OCI-LY7 (cell line): ENCODE data around the gene KCNQ1OT1. TPM values are rescaled to one million over a fixed set of nuclear protein-coding genes. Genes with fewer than 3 reads are reported as not detected.
"Not testable (repeated sequence)": the region's sequence is repeated elsewhere in the genome, so short reads cannot be mapped to it uniquely, and the experiment has no call there.

ENCODE experiments used
- BruUV-seq: library from RNA; stranded (reverse); fragments of 400-500 nt; replicated peaks from 2 replicates; lab custom pipeline; 2021; lab: Mats Ljungman, UMichigan
- CTCF ChIA-PET: fragments of 300-600 bp; sonication (Branson Sonifier 250); formaldehyde crosslinking; loops from one replicate; lab custom pipeline; 2022; ENCODE audit warnings: antibody characterized with exemption; ENCODE audit not compliant: unreplicated experiment; lab: Charles Lee
- POLR2A ChIA-PET: fragments of 300-600 bp; sonication (Branson Sonifier 250); formaldehyde crosslinking; loops from one replicate; lab custom pipeline; 2022; ENCODE audit warnings: antibody characterized with exemption; lab: Charles Lee
- DNase-seq: peaks from one replicate; pipeline ENCODE4 v3.0.0-alpha.2; 2015; ENCODE audit warnings: low spot score
- H2AFZ ChIP-seq: fragments of 200-600 bp; sonication (generic), shearing (Covaris generic); 2 replicates; pipeline ENCODE4 v1.6.1; 2014; ENCODE audit warnings: mild to moderate bottlenecking, antibody characterized with exemption, low read length, moderate library complexity
- H3K27ac ChIP-seq: fragments of 200-600 bp; sonication (generic); 2 replicates; pipeline ENCODE4 v1.5.1; 2014; ENCODE audit warnings: mixed run types, low read depth, mild to moderate bottlenecking, moderate library complexity, low read length, inconsistent platforms; ENCODE audit not compliant: poor library complexity, severe bottlenecking
- H3K36me3 ChIP-seq: fragments of 200-600 bp; sonication (generic); 2 replicates; pipeline ENCODE4 v1.6.1; 2014; ENCODE audit warnings: mild to moderate bottlenecking, antibody characterized with exemption, low read length, moderate library complexity, mixed read lengths; ENCODE audit not compliant: insufficient read depth
- H3K4me1 ChIP-seq: fragments of 200-600 bp; sonication (generic); 2 replicates; pipeline ENCODE4 v1.5.1; 2014; ENCODE audit warnings: mild to moderate bottlenecking, low read length; ENCODE audit not compliant: insufficient read depth, poor library complexity, severe bottlenecking
- H3K4me2 ChIP-seq: fragments of 200-600 bp; sonication (generic); 2 replicates; pipeline ENCODE4 v1.6.1; 2014; ENCODE audit warnings: mild to moderate bottlenecking, low read length
- H3K4me3 ChIP-seq: fragments of 200-600 bp; sonication (generic); 2 replicates; pipeline ENCODE4 v1.5.1; 2014; ENCODE audit warnings: mild to moderate bottlenecking, low read depth, low read length; ENCODE audit not compliant: poor library complexity, severe bottlenecking
- H3K79me2 ChIP-seq: fragments of 200-600 bp; sonication (generic); 2 replicates; pipeline ENCODE4 v1.6.1; 2016; ENCODE audit warnings: low read depth, mild to moderate bottlenecking, low read length, moderate library complexity, mixed read lengths; ENCODE audit not compliant: insufficient read depth
- H3K9me2 ChIP-seq: fragments of 200-600 bp; sonication (generic); 2 replicates; pipeline ENCODE4 v1.6.1; 2016; ENCODE audit warnings: mild to moderate bottlenecking, low read length, mixed read lengths; ENCODE audit not compliant: insufficient read depth
- H3K9me3 ChIP-seq: fragments of 200-600 bp; sonication (generic); 2 replicates; pipeline ENCODE4 v1.6.1; 2014; ENCODE audit warnings: mild to moderate bottlenecking, mixed run types, low read length, mixed read lengths
- H4K20me1 ChIP-seq: fragments of 200-600 bp; sonication (generic); 2 replicates; pipeline ENCODE4 v1.6.1; 2014; ENCODE audit warnings: mild to moderate bottlenecking, antibody characterized with exemption, low read length, moderate library complexity, mixed read lengths; ENCODE audit not compliant: insufficient read depth
- EZH2phosphoT487 ChIP-seq: fragments of 200-600 bp; sonication (generic); IDR thresholded peaks from 2 replicates; pipeline ENCODE4 v1.6.1; 2018; ENCODE audit warnings: low read depth, borderline replicate concordance, mild to moderate bottlenecking, mixed run types, antibody characterized with exemption, low read length, moderate library complexity, mixed read lengths
- intact Hi-C: fragments of 100-400 bp; cut with micrococcal nuclease; formaldehyde crosslinking; loops from one replicate; pipeline ENCODE4 v1.10.0; 2022; ENCODE audit not compliant: unreplicated experiment
- total RNA-seq, 2 experiments: library from RNA; depleted of rRNA in 1 of 2; stranded (reverse); fragments of >200 nt in 1 of 2; shearing (Covaris generic) in 1 of 2; gene quantifications; 2 replicates each; pipeline ENCODE4 v1.2.3, GENCODE V29; 2014 to 2022
- TF ChIP-seq, protein P1 (sequence below): fragments of 200-600 bp; sonication (generic); conservative IDR thresholded peaks from 2 replicates; pipeline ENCODE4 v1.5.1; 2014; ENCODE audit warnings: mild to moderate bottlenecking, antibody characterized with exemption, low read length, moderate library complexity, mixed read lengths

The KCNQ1OT1 gene
- total RNA-seq, 2 experiments from 2014 or later, result 2.9 to 3.4 TPM

- intact Hi-C loops, result no loop called here
- Histone ChIP-seq H3K4me1 (no peaks in the 10 kb centered on the region), H2AFZ (no peak overlapping the region), H3K36me3 (no peaks in the 10 kb centered on the region), H3K4me2 (no peak overlapping the region), H4K20me1 (no peaks in the 10 kb centered on the region), H3K27ac (no peak overlapping the region), H3K9me3 (peaks cover 39% of the 10 kb centered on the region), H3K4me3 (no peak overlapping the region), H3K9me2 (no peaks in the 10 kb centered on the region), H3K79me2 (no peaks in the 10 kb centered on the region)
- TF ChIP-seq, protein P1, sequence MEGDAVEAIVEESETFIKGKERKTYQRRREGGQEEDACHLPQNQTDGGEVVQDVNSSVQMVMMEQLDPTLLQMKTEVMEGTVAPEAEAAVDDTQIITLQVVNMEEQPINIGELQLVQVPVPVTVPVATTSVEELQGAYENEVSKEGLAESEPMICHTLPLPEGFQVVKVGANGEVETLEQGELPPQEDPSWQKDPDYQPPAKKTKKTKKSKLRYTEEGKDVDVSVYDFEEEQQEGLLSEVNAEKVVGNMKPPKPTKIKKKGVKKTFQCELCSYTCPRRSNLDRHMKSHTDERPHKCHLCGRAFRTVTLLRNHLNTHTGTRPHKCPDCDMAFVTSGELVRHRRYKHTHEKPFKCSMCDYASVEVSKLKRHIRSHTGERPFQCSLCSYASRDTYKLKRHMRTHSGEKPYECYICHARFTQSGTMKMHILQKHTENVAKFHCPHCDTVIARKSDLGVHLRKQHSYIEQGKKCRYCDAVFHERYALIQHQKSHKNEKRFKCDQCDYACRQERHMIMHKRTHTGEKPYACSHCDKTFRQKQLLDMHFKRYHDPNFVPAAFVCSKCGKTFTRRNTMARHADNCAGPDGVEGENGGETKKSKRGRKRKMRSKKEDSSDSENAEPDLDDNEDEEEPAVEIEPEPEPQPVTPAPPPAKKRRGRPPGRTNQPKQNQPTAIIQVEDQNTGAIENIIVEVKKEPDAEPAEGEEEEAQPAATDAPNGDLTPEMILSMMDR, result no peak
- no peak for TF ChIP-seq EZH2phosphoT487
- POLR2A ChIA-PET, result no interaction called here
- BruUV-seq, result no TSS peak
- no peak for DNase-seq
- CTCF ChIA-PET, result no interaction called here
Measured at GRCh38 chr11:2644844-2645778, 54.7 kb downstream of the KCNQ1OT1 start.

DNA sequence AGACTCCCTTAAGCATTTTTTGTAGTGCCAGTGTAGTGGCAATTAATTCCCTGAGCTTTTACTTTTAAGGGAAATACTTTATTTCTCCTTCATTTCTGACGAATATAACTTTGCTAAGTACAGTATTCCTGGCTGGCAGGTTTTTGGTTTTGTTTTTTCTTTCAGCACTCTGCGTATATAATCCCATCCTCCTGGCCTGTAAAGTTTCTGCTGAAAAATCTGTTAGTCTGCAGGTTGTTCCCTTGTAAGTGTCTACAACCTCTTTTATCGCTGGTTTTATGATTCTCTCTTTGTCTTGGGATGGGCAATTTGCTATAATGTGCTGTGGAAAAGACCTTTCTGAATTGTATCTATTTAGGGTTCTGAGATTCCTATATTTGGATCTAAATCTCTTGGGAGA lies 56.0 kb downstream of the KCNQ1OT1 start:
- no peak overlapping the region for H3K27ac ChIP-seq
- no peaks in the 10 kb centered on the region for H4K20me1 ChIP-seq
- H3K4me3 ChIP-seq, result no peak overlapping the region
- TF ChIP-seq, protein P1, result no peak
- TF ChIP-seq EZH2phosphoT487, result no peak
- intact Hi-C loops, result no loop called here
- H2AFZ ChIP-seq, result no peak overlapping the region
- H3K4me2 ChIP-seq, result no peak overlapping the region
- BruUV-seq, result no TSS peak
- POLR2A ChIA-PET, result no interaction called here
- H3K9me3 ChIP-seq, result peaks cover 26% of the 10 kb centered on the region
- no peaks in the 10 kb centered on the region for H3K36me3 ChIP-seq
- no peaks in the 10 kb centered on the region for H3K4me1 ChIP-seq
- no peaks in the 10 kb centered on the region for H3K9me2 ChIP-seq
- H3K79me2 ChIP-seq, result no peaks in the 10 kb centered on the region
- CTCF ChIA-PET, result no interaction called here
- no peak for DNase-seq

DNA sequence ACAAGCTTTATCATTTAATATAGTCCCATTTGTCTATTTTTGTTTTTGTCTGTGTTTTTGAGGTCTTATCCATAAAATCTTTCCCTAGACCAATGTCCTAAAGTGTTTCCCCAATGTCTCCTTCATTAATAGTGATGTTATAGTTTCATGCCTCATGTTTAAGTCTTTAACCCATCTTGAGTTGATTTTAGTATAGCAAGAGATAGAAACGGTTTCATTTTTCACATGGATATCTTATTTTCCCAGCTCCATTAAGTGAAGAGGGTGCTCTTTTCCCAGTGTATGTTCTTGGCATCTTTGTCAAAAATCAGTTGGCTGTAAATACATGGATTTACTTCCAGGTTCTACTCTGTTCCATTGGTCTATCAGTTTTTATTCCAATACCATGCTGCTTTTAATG lies 58.2 kb downstream of the KCNQ1OT1 start:
- Histone ChIP-seq H3K36me3 (no peaks in the 10 kb centered on the region), H3K4me2 (no peak overlapping the region), H3K4me3 (no peak overlapping the region), H3K9me3 (peaks cover 23% of the 10 kb centered on the region), H3K27ac (no peak overlapping the region), H4K20me1 (no peaks in the 10 kb centered on the region), H2AFZ (no peak overlapping the region), H3K9me2 (no peaks in the 10 kb centered on the region), H3K79me2 (no peaks in the 10 kb centered on the region), H3K4me1 (no peaks in the 10 kb centered on the region)
- TF ChIP-seq EZH2phosphoT487, result no peak
- TF ChIP-seq, protein P1, result no peak
- DNase-seq, result no peak
- intact Hi-C loops, result no loop called here
- BruUV-seq, result no TSS peak
- CTCF ChIA-PET, result no interaction called here
- POLR2A ChIA-PET, result interaction anchor here (0.5 to 0.7 kb wide), 2 partner anchors 16 to 1055 kb away, joined by 3 read pairs; no protein-coding TSS in a partner anchor

DNA sequence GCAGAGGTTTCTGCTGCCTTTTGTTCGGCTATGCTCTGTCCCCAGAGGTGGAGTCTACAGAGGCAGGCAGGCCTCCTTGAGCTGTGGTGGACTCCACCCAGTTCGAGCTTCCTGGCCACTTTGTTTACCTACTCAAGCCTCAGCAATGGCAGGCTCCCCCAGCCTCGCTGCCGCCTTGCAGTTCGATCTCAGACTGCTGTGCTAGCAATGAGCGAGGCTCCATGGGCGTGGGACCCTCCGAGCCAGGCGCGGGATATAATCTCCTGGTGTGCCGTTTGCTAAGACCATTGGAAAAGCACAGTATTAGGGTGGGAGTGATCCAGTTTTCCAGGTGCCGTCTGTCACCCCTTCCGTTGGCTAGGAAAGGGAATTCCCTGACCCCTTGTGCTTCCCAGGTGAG lies 60.0 kb downstream of the KCNQ1OT1 start:
- H2AFZ ChIP-seq, H3K36me3 ChIP-seq, H3K27ac ChIP-seq, H3K4me2 ChIP-seq, BruUV-seq, CTCF ChIA-PET, H4K20me1 ChIP-seq, H3K4me3 ChIP-seq, POLR2A ChIA-PET, H3K4me1 ChIP-seq, H3K9me2 ChIP-seq, DNase-seq, H3K79me2 ChIP-seq: not testable (repeated sequence)
- H3K9me3 ChIP-seq, result peaks cover 17% of the 10 kb centered on the region
- intact Hi-C loops, result loop anchor here (2.0 kb wide), 1 partner anchor 19 kb away; no protein-coding TSS in a partner anchor
